HG03039 (cell line): ENCODE results near the gene RALGAPA1.

Source experiments
- ATAC-seq: cut with Tn5 transposase; IDR thresholded peaks from one replicate; pipeline ENCODE4 v1.9.1; 2021; ENCODE audit warnings: mild to moderate bottlenecking, moderate library complexity; ENCODE audit not compliant: unreplicated experiment

Gene RALGAPA1

DNA sequence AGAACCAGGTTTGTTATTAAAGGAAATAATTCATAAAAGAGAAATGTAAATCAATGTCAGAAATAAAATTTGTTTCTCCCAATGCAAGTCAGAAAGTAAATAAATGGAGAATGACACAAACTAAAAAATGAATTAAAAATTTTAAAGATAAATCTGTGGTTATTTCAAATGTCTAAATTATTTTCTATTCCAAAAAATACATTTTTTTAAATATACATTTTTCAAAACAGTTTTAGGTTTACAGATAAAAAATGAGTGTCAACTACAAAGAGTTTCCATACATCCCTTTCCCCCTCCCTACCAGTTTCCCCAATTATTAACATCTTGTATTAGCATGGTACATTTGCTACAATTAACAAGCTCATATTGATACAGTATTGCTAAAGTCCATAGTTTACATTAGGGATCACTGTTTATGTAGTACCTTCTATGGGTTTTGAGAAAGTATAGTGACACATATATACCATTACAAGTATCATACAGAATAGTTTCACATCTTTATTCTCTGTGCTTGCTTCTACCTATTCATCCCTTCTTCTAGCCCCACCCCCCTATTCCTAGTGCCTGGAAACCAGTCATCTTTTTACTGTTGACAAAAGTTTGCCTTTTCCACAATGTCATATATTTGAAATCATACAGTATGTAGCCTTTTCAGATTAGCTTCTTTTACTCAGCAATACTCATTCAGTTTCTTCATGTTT, 104.2 kb downstream of the RALGAPA1 start:
- ATAC-seq: no peak

DNA sequence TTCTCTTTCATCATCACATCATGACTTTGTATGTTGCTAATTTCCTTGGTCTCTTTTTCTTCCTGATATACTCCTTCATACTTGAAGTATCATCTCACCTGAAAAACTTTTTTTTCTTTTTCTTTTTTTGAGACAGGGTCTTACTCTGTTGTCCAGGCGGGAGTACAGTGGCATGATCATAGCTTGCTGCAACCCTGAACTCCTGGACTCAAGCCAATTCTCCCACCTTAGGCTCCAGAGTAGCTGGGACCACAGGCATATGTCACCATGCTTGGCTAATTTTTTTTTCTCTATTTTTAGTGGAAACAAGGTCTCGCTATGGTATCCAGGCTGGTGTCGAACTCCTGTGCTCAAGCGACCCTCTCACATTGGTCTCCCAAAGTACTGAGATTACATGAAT, 107.6 kb downstream of the RALGAPA1 start:
- ATAC-seq: no peak

DNA sequence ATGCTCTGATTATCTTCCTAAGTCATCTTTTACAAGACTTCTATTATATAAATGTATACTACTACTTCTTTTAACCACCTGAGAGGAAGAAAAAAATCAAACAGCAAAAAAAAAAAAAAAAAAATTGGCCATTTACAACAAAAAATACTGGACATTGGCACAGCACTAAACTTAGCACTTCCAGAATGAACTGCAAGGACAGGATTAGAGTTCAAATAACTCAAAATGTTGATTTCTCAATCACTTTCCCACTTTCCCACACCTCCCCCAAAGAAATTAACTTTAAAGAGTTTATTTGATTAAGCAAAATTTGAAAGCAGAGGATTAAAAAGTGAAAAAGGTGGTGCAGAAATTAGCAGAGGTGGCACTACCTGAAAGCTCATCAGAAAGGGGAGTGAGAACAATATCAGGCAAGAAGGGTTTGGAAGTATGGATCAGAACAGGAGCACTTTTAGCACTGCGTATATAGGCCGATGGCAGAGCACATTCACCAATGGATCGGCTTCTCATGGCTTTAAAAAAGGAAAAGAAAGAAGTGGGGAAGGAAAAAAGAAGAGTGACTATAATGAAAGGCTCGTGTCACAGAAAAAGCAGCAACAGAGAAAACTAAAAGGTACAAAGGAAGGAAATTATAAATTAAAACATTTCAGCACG, 109.2 kb downstream of the RALGAPA1 start:
- no peak for ATAC-seq

DNA sequence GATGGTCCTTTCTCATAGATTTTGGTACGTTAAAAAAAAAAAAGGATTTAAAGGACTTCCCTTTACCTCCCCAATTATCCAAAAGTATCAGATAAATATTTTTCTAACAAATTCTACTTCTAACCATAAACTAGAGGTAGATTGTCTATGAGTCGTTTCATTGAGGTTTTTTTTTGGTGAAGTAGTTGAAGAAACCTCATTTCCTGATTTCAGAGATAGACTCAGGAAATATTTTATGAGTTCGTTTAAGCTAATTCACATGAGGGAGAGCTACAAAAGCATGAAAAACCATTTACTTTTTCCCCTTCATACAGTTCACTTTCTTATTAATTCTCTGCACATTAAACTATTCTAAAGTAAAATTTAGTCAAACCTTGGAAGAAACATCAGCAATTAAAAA, 112.5 kb downstream of the RALGAPA1 start:
- no peak for ATAC-seq

DNA sequence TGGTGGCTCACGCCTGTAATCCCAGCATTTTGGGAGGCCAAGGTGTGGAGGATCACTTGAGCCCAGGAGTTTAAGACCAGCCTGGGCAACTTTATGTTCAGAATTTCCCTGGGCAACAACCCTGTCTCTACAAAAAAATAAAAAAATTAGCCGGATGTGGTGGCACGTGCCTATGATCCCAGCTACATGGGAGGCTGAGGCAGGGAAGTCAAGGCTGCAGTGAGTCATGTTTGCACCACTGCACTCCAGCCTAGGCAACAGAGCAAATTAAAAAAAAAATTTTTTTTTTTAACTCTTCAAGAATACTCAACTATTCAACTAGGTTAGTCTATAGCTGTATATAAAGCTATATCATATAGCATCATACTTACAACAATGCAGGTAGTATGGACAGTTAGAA, 113.0 kb downstream of the RALGAPA1 start:
- no peak for ATAC-seq

DNA sequence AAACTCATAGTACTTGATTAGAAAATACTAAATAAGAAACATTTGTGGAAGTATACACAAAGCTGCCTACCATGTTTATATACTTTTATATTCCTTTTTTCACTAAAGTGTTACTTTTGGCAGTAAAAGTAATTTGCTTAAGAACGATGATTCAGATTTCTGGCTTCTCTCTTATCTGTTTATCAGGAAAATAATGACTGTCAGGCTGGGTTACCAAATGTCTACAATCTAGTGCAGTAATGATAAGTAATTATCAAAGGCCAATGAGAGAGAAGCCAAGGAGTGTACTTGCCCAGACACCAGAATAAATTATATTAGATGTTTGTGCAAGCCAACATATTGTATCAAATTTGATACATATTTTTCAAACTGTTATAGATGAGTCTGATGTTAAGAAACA, 113.4 kb downstream of the RALGAPA1 start:
- ATAC-seq: no peak

DNA sequence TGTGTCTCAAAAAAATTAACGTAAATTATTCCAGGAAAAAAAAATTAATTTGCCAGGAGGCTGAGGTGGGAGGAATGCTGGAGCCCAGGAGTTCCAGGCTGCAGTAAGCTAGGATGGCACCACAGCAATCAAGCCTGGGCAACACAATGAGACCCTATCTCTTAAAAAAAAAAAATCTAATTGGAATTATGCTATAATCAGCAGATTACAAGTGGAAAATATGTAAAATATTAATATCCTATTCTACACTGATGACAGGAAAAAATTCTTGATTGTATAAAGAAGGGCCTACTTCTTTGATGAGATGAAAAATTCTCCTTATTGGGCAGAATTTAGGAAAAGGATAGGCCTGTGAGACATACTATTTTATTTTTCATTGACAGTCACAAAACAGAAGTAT, 114.0 kb downstream of the RALGAPA1 start:
- no peak for ATAC-seq

DNA sequence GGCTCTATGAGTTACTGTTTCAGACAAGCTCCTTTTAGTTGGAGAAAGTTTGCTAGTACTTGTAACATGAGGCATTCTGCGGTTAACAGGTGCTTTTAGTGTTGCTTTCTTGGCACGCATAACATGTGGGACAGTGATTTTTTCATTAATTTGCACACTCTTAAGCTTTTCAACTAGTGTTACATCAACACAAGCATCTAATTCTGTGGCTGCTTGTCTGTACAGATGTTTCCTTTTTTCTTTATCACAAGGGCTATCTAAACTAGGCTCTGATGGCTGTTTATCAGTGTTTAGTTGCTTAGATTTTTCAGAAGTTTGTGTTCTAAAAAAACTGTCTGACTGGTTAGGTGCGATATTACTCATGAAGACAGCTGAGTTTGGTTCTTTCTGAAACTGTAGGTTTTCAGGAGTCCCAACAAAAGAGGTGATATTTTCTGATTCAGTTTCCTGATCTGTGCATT, 120.1 kb downstream of the RALGAPA1 start:
- ATAC-seq: no peak

DNA sequence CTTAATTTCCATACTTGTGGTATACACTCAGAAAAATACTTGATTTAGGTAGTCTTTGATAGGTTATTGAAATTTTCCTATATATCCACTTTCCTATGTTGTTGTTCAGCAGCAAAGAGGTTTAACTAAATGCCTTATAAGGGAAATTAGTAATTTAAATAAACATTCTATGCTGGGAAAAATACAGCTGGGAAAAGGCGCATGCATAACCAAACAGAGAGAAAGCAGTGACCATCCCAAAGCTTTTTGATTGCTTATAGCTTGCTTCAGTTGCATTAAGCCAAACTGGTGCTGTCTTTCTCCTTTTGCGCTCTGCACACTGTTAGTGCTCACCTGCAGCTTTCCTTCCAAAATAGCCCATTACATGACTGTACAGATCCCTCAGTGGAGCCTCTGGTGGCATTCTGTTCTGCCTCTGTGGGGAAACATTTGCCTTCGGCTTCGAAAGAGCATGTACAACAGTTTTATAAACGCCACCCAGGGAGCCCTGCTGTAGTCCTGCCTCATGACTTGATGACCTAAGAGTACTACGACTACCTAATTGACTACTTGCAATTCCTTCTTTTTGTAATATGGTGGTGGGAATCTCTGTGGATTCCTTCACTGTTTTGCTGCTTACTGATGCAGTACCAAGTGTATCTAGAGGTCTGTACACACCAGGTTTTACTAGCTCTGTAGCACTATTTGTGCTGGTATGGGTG, 120.8 kb downstream of the RALGAPA1 start:
- ATAC-seq: no peak

DNA sequence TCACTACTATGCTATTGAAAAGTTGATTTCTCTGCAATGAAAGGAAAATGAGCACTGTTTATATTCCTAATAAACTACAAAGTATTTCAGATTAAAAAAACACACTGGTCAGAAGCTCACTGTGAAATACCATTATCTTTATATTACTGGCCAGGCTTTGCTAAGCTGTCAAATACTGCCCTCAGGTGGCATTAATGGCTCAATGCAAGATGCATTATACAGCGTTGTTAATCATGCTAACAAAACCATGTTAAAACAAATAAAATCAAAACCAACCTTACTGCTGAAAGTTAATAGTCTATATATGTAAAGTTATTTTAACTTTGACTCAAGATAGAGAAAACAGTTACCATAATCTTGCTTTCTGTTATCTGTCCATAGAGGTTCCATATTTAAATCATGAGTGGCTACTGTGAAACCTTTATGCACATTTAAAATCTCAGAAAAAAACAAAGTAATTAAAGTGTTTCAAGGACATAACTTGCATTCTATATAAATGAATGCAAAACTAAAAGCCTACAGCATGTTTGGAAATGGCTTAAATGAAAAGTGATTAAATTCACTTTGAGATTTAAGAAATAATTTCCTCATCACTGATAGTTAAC, 121.7 kb downstream of the RALGAPA1 start:
- ATAC-seq: no peak

DNA sequence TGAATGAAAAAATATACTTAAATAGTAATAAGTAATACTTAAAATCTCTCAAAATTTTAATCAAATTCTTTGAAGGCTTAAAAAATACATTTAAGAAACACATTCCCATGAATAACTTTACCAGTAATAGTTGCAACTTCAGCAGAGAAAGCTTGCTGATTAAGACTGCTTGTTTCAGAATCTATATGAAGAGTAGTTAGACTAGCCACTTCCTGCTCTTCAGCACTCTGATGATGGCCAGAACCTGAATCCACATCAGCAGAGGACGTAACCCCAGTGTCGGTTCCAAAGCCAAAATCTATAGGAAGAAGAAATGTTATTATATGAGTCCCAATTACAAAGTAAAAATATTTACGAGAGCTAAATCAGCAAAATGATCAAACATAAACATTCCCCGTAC, 125.4 kb downstream of the RALGAPA1 start:
- ATAC-seq: peak; percentile 64

DNA sequence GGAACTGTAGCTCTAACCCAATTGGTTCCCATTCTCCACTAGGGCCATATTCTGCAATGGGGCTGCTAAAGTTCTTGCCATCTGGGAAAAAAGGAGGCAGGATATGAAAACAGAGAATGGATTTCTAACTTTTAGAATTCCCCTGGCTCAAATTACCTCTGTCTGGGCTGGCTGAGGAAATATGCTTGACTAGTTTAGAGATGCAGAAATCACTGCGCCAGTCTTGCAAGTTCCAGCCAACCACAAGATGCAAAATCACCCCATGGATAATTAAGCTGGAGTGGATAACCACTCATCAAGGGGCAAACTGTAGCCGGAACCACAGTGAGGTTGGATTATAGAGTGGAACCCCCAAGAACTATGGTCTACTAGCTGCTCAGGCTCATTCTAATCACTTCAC, 126.3 kb downstream of the RALGAPA1 start:
- ATAC-seq: no peak

DNA sequence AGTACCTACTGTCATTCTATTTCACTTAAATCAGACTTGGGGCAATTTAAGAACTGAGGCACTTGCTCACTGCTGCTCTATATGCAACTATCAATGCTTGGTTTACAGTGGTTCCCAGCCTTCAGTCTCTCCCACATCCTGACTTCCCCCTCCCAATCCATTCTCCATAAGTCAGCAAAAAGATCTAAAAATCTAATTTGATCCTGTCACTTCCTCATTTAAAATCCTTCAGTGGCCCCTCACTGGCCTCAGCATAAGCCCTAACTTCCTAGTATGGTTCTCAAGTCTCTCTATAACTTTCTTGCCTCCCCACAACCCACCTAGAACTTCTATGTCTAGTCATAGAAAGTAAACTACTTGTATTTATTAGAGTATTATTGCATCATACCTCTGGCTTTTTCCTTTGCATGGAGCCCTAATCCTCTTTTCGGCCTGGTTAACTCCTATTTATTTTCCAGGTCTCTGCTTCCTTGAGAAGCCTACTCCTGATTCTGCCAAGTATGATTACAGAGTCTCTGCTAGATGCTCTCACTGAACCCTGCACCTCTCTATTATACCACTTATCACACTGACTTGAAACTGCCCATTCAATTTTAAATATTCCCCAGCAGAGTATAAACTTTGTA, 130.6 kb downstream of the RALGAPA1 start:
- ATAC-seq: no peak

DNA sequence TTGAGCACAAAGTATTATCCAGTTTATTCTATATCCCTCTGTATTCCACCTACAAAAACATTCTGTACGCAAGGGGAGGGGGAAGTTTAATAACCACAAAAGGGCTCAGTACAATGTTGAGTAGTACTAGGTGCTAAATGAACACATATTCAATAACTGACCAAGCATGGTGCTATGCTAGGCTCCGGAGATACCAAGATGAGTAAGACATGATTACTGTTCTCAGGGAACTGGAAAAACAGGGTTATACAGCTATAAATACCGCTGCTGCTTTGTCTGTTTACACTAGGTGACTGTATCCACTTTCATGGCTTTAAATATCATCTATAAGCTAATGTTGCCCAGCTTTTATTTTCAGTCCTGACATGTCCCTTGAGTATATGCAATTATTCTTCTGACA, 139.3 kb downstream of the RALGAPA1 start:
- ATAC-seq: no peak

DNA sequence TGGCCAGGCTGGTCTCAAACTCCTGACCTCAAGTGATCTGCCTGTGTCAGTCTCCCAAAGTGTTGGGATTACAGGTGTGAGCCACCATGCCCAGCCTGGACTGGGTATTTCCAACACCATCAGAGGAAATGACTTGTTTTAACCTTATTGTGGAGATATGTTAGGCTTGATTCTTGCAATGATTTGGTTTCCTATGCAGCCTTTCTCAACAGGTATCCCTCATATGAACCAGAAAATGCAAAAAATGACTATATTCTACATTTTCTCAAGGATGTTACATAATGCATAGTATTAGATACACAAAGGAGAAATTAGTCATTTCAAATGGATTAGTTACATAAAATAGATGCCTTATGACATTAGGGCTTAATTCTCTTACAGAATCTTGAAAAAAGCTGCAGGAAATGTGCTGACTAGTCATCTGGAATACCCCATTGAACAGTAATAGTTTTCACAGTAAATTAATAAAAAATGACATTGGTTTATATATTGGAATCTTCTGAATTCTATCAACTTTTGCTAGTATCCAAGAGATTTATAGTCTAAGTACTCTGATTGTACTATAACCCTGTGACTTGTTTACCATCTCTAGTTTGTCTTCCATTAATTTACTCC, 142.6 kb downstream of the RALGAPA1 start:
- ATAC-seq: no peak

DNA sequence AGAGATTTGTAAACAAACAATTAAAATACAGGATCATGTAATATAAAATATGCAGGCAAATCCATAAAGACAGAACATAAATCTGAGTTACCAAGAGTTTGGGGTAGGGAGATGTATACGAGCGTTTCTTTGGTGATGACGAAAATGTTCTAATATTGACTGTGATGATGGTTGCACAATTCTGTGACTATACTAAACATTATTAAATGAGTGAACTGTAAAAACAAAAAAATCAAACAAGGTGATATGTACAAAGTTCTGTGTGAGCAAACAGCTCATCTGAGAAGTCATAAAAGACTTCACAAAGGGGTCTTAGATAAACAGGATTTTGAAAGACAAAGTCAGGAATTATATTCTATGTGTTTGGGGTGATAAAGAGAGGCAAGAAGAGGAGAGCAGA, 147.2 kb downstream of the RALGAPA1 start:
- no peak for ATAC-seq

DNA sequence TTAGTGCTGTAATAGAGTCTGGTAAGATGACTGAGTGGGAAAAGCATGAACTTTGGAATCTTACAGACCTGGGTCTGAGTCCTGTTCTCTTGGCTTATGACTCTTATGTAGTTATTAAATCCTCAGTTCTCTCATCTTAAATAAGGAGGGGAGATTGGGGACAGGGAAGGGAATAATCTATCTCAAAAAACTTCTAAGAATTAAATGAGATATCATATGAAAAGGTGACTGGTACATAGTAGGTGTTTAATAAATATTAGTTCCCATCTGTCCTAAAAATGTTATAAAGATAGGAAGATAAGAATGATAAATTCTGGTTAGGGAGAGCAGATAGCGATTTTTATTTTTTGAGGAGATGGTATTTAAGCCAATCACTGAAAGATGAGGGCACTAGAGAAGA, 156.1 kb downstream of the RALGAPA1 start:
- no peak for ATAC-seq

DNA sequence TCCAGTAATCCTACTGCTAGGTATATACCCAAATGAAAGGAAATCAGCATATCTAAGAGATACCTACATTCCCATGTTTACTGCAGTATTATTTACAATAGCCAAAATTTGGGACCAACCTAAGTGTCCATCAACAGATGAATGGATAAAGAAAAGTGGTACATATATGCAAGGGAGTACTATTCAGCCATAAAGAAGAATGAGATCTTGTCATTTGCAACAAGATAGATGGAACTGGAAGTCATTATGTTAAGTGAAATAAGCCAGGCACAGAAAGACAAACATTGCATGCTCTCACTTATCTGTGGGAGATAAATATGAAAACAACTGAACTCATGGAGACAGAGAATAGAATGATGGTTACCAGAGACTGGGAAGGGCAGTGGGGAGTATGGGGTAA, 165.6 kb downstream of the RALGAPA1 start:
- no peak for ATAC-seq

DNA sequence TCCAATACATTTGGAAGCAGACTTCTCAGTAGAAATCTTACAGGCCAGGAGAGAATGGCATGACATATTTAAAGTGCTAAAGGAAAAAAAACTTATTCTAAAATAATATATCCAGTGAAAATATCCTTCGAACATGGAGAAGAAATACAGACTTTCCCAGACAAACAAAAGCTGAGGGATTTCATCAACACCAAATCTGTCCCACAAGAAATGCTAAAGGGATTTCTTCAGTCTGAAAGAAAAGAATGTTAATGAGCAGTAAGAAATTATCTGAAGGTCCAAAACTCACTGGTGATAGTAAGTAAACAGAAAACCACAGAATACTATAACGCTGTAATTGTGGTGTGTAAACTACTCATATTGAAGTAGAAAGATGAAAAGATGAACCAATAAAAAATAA, 171.2 kb downstream of the RALGAPA1 start:
- no peak for ATAC-seq

DNA sequence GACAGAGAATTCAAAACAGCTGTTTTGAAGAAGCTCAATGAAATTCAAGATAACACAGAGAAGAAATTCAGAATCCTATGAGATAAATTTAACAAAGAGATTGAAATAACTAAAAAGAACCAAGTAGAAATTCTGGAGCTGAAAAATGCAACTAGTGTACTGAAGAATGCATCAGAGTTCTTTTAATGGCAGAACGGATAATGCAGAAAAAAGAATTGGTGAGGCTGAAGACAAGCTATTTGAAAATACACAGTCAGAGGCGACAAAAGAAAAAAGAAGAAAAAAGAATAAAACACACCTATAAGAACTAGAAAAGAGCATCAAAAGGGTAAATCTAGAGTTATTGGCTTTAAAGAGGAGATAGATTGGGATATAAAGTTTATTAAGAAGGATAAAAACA, 171.8 kb downstream of the RALGAPA1 start:
- no peak for ATAC-seq

DNA sequence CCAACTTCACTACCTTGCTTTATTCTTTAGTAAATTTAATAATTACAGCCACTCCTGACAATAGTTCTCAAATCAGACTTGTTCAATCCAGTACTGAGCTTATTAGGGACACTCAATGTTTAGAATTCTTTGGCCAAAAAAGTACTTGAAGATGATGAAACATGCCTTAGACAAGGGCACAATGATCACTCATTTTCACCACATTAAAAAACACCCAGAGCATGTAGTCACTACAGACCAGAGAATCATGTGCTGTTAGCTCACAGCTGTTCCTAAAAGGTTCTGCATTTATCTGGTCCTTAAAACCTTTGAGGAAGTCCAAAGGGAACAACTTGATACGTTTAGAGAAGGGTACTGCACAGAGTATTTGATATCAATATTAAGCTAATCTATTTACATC, 176.4 kb downstream of the RALGAPA1 start:
- ATAC-seq: no peak
